ENCODE measurements around the gene HMGN2.

- no peak for TF ChIP-seq TARDBP (IDR thresholded peaks at IDR 0.05)
- TF ChIP-seq SP1 (IDR thresholded peaks at IDR 0.05): no peak
These were observed 10.7 kb downstream of the HMGN2 start for GRCh38 chr1:26482921-26483320.
